Measurements from ENCODE around the gene TUB.

DNA sequence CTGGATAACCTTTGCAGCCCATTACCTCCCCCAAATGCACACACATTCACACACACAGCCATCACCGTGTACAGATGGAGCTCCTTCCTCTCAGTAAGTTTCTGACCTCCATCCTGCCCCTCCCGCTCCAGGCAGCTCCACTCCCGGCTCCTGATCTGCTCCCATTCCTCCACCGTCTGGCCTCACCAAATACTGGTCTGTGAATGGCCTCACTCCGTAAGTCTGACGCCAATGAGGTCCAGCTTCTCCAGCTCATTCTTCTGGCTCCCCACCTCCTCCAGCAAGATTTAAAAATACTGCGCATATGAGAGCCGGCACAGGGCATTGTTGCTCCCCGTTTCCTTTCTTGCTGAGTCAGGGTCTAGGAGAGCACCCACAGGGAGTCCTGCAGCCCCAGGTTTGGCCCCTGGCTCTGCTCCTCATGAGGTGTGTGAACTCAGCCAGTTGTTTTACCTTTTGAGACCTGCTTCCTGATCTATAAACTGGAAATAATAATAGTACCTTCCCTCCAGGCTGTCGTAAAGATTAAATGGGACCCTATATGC lies 14.0 kb upstream of the TUB start:
- TF ChIP-seq POLR2A (IDR thresholded peaks at IDR 0.05; ENCODE audit: extremely low read depth, insufficient read length) (no peak), MYC (IDR thresholded peaks at IDR 0.05; ENCODE audit: low read depth, low read length) (no peak)
- TF ChIP-seq, protein P1, sequence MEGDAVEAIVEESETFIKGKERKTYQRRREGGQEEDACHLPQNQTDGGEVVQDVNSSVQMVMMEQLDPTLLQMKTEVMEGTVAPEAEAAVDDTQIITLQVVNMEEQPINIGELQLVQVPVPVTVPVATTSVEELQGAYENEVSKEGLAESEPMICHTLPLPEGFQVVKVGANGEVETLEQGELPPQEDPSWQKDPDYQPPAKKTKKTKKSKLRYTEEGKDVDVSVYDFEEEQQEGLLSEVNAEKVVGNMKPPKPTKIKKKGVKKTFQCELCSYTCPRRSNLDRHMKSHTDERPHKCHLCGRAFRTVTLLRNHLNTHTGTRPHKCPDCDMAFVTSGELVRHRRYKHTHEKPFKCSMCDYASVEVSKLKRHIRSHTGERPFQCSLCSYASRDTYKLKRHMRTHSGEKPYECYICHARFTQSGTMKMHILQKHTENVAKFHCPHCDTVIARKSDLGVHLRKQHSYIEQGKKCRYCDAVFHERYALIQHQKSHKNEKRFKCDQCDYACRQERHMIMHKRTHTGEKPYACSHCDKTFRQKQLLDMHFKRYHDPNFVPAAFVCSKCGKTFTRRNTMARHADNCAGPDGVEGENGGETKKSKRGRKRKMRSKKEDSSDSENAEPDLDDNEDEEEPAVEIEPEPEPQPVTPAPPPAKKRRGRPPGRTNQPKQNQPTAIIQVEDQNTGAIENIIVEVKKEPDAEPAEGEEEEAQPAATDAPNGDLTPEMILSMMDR (IDR thresholded peaks at IDR 0.05; ENCODE audit: low read depth, low read length) = no peak
- TF ChIP-seq, protein P2, sequence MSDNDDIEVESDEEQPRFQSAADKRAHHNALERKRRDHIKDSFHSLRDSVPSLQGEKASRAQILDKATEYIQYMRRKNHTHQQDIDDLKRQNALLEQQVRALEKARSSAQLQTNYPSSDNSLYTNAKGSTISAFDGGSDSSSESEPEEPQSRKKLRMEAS (IDR thresholded peaks at IDR 0.05; ENCODE audit: low read depth, low read length) = no peak
